HG02970 (cell line): ENCODE measurements around the gene ANO1.

Experiments
- ATAC-seq: cut with Tn5 transposase; IDR thresholded peaks from one replicate; pipeline ENCODE4 v1.9.1; 2021; ENCODE audit warnings: mild to moderate bottlenecking, moderate library complexity, moderate number of reproducible peaks; ENCODE audit not compliant: unreplicated experiment, low FRiP score

The ANO1 gene

DNA sequence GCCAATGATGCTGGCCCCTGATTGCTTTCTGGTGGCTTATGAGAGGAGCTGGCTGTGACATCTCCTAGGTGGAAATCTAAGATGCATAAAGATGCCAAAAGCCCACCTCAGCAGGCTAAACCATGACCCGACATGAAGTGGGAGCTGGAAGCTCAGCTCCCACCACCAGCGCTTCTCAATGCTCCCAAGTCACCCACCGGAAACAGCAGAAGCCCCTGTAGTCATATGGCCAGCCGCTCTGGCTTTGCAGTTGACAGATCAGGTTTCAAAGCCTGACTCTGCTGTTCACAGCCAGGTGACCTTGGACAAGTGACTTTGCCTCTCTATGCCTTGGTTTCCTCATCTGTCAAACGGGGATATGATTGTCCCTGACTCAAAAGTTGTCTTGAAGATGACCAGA is 29.1 kb upstream of the ANO1 start:
- ATAC-seq: no peak

DNA sequence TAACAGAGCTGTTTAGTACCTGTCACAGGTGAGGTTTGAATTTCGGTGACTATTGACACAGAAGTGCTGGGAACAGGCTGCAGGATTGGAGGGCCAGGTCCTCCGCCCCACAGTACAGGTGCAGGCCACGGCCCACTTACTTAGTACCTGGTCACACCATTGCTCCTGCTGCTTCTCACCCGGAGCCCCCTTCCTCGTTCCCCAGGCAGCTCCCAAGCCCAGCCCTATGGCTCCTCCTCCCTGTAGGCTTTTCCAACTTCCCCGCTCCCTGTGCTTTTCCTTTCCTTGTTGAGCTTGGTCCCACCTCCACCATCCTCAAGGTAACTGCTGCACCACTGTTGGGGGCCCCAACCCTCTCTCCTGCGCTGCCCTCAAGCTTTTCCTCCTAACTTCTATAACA is 27.9 kb upstream of the ANO1 start:
- ATAC-seq: no peak

DNA sequence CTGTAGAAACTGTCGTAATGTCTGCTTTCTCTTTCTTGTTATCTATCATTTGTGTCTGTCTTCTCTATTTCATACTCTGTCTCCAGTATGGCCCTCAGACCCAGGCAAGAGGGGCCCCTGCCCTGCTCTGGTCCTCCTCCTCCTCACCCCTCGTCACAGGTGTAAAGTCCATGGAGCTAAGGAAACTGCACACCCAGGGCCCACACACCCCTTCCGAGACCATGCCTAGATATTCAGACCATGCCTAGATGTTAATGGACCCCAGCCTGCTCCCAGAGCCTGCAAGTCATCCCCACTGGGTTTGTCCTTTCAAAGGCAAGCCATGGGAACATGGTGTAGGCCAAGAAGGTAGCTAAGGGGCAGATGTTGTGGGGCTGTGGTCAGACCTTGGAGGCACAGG is 24.1 kb upstream of the ANO1 start:
- no peak for ATAC-seq

DNA sequence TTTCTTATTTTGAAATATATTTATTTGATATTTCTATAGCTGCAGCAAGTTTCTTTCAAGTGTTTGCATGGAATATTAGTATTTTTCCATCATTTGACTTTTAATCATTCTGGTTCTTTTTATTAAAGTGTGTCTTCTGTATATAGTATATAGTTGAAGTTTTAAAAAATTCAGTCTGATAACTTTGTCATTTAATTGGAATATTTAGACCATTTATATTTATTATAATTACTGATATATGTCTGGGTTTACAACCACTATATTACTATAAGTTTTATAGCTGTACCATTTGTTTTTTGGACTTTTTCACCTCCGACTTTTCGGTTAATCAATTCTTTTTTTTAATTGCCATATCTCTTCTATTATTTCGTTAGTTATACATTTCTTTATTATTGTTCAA is 22.7 kb upstream of the ANO1 start:
- ATAC-seq: no peak

DNA sequence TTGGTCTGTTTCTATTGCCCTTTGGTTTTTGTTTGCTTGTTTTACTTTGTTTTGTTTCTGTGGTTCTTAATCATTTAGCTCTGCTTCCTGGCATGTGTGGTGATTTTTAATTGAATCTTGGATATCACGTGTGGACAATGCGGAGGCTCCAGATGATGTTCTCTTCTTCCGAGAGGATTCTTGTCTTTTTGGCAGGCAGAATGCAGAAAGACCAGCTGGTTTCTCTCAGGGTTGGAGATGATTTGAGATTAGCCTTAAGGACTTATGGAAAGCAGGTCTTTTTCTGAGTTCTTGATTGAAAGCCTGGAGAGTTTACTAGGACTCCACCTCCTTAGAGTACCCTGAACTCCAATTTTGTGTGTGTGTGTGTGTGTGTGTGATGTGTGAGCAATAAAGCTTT is 21.0 kb upstream of the ANO1 start:
- no peak for ATAC-seq

DNA sequence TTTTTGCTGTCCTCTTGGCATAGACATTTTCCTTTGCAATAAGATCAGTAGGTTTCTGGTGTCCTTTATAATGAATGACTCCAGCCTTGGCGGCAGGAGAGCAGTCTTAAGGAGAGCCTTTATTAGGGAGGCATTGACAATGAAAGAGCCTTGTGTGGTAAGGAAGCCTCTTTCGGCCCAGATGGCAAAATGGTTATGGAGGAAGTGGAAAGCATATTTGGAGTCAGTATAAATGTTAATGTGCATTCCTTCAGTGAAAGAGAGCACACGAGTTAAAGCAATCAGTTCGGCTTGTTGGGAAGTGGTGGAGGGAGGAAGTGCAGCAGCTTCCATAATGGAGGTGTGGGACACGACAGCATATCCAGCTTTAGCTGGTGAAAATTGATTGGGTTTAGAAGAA is 18.1 kb upstream of the ANO1 start:
- ATAC-seq: no peak

DNA sequence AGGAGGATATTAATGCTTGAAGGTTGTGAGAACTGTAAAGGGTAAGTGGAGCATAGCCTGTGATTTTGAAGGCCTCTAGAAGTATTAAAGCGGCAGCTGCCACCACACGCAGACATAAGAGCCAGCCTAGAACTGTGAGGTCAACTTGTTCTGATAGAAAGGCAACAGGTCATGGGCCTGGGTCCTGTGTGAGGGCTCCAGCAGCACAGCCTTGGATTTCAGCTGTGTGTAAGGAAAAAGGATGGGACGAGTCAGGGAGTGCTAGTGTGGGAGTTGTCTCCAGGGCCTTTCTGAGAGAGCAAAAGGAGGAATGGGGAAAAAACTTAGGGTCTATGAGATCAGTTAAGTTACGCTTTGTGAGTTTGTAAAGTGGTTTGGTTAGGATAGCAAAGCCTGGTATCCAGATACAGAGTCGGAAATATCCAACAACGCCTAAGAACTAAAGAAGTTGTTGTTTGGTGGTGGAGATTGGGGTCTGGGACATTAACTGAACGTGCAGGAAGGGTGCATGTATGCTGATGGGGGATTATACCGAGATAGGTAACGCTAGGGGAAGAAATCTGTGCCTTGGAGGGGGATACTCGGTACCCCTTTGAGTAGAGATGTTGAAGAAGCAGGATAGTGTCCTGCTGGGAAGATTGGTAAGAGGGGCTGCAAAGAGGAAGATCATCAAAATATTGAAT is 17.4 kb upstream of the ANO1 start:
- ATAC-seq: no peak

DNA sequence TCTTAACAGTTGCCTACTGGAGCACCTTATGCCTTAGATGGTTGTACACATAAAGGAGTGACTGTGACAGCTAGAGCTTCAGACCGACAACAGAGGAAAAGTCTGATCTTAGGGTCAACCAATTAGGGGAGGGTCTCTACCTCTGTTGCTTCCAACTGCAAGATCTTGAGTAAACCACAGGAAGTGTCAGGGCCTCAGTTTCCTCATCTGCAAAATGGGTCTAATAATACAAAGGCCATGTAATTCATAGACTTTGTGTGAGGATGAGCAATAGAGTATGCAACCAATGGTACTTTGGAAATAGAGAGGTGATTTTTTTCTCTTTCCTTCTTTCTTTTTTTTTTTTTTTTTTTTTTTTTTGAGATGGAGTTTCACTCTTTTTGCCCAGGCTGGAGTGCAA is 16.4 kb upstream of the ANO1 start:
- no peak for ATAC-seq

DNA sequence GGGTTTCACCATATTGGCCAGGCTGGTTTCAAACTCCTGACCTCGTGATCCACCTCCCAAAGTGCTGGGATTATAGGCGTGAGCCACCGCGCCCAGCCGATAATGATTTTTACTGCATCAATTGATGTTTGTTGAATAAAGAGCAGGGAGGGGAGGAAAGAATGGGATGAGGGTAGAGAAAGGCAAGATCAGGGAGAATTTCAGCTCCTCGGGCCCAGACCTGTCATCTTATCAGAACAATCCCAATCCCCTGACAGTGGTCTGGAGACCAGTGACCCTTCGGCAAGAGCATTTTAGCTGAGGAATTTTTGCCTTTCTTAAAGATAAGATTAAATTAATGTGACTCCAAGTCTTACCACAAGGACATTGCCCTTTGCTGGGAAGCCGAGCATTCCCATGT is 15.0 kb upstream of the ANO1 start:
- ATAC-seq: no peak

DNA sequence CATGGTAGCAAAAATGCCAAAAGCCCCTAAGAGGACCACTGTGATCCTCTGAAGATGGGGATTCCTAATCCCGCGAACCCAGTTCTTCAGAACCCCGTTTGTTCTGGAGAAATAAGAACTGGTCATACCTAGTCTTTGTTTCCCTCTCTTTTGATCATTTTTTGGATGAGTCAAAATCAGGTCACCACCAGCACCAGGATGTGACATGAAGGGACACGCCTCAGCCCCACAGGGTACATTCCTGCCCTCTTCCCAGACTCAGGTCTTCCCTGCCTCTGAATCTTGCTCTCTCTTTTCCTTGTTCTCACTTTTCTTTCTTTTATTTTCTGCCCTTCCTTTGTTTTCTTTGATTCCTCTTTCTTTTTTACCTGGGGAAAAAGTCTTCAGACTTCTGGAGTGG is 14.6 kb upstream of the ANO1 start:
- ATAC-seq: no peak

DNA sequence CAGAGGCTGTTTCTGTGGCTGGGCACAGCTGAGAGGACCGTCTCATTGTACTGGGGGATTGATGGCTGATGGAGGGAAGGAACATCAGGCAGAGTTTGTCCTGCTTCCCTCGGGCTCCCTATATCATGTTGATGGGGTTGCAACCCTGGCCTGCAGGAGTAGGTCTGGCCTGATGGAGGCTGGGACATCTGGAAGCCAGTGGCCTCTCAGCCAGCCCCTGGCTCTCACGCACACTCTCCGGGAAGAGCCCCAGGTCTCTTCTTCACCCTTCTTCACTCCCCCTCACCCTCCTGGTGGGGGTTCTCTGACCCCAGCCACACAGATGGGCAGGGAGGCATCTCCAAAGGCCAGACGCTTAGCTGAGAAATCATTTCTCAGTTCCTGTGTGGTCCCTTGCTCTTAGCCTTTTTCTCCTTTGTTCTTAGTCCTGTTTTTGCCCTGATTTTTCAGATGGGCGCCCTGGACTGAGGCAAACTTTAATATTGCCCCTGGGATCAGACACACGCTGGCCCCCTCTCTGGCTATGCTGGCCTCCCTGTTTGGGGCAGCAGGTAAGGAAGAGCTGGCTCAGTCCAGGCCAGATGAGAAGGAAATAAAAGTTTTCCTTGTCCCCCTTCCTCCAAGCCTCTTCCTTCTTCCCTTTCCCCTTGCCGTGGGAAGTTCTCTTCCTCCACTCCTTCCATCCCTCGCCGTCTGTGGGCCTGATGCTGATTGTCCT is 13.9 kb upstream of the ANO1 start:
- ATAC-seq: no peak

DNA sequence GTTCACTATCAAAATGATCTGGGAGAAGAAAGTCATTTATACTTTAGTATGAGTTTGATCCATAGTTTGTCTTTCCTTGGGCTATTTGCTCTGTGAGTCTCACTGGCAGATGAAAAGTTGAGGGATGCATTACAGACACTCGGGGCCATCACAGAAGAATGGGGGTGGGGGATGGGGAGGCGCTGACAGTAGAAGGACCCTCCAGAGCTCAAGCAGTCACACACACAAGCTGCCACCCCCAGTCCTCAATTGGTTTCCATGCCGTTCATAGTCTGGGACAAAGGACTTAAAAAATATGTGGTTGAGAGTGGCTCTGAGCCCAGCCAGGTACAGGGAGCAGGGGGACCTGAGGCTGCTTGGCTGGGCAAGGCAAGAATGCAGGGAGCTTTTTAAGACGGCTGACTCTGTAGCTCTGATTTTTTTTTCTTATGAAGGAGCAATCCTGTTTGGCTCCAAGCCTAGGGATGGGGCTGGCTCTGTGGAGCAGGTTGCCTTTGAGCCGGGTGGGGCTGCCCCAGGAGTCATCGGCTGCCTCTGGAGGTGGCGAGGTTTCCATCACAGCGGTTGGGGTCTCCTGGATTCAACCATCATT is 13.3 kb upstream of the ANO1 start:
- ATAC-seq: no peak

DNA sequence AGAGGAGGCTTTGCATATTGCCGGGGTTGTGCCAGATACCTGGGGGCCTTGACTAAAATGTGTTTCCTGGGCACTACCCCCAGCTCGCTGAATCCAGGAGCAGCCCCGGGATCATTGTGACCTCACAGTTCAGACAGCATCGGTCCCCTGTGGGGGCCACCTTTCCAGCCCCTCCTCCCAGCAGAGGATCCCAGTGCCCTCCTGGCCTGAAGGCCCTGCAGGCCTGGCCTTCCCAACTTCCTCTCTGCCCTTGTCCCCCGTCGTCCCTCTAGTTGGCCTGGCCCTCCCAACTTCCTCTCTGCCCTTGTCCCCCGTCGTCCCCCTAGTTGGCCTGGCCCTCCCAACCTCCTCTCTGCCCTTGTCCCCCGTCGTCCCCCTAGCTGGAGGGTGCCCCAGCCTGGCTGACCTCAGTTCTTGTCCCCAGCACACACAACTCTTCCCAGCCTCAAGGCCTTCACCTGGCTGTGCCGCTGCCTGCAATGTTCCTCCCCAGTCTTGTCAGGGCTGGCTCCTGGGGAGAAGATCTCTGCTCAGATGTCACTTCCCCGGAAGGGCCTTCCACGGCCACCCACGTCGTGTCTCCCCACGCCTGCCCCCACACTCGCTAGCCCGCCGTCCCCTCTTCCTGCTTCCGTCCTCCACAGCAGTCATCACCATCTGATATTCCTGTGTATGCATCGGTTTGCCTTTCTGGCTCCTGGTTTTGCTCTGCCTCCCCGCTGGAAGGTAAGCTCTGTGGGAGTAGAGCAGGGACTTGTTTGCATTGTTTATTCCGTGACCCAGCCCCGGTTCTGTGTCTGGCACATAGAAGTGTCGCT is 12.6 kb upstream of the ANO1 start:
- no peak for ATAC-seq

DNA sequence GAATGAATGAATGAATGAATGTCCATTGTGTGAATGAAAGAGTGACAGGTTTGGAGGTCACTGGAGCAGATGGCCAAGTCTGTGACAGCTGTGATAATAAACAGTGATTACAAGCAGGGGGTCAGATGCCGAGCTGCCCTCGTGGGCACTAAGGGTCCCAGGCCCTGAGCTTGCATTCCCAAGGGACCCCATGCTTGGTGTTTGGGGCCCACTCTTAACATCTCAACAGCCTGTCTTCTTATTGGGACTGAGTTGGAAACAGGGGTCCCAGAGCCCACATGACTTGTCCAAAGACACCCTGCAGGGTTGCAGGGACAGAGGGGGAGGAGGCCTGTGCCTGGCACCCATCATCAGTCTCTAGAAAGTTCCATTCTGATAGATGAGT is 12.0 kb upstream of the ANO1 start:
- no peak for ATAC-seq

DNA sequence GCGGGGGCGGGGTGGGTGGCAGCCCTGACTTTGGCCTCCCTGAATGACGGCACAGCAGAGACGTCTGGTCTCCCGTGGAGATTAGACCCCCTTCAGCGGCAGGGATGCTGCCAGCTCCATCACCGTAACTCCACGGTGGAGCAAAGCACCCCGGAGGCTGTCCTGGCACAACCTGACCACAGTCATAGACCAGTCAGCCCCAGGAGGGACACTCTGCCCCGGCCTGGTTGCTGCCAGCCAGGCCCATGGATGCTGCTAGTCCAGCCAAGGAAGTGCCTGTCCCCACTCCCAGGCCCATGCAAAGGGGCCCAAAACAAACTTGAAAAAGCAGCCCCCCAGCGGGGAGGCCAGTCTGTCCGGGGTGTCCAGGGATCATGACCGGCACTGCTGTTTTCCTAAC is 11.5 kb upstream of the ANO1 start:
- ATAC-seq: no peak

DNA sequence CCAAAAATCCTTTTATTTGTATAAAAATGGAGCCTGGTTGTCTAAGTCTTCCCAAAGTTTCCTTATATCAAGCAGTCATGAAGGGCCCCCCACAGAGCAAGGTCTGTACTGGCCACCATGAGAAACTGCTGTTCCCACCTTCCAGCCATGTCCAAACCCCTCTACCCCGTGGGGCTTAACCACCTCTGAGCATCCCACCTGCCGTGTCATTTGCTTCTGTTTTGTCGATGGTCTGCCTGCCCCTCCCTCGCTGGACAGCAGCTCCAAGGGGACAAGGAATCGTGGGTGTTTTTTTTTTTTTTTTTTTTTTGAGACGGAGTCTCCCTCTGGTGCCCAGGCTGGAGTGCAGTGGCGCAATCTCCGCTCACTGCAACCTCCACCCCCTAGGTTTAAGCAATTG is 11.1 kb upstream of the ANO1 start:
- no peak for ATAC-seq

DNA sequence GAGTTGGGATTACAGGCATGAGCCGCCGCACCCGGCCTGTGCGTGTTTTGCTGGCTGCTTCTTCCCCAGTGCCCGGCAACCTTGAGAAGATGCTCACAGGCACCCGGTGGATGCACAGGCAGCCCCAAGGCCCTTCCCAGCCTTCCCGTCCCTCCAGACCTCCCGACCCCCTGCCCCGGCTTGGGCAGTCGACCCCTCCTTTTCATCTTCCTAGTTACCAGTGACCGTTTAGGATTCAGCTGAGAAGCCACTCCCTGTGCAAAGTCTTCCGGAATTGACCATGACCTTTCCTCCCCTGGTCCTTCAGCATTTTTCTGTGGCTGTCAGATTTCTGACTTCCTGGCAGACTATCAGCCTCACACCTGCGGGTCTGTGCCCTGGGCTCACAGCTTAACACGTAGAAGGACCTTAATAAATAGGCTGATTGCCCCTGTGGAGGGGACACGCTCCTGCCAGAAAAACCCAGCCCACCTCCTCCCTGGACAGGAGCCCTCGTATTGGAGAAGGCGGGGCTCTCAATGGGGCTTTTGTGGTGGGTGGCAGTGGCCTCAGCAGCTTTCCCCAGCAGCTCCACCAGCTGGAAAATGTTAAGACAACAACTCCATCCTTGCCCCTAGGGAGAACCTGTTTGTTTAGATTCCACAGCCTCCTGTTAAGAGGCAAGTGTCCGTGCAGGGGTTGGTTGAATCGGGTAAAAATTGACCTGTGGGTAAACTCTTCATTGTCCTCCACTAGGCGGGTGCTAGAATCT is 10.4 kb upstream of the ANO1 start:
- ATAC-seq: no peak

DNA sequence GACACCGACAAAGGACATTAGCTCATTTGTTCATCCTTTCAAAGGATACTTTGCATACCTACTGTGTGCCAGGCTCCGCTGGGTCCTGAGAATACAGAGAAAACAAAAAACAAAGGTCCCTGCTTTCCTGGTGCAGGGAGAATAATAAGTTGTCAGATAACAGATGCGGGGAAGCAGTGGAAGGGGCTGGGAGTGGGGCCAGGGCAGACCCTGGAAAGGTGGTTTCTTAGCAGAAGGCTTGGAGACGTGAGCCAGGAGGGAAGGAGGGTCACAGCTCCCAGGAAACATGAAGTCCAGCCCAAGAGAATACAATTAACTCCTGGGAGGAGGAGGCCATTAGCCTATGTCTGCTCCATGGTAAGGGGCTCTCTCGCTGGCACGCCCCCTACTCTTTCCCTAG is 9.8 kb upstream of the ANO1 start:
- ATAC-seq: no peak

DNA sequence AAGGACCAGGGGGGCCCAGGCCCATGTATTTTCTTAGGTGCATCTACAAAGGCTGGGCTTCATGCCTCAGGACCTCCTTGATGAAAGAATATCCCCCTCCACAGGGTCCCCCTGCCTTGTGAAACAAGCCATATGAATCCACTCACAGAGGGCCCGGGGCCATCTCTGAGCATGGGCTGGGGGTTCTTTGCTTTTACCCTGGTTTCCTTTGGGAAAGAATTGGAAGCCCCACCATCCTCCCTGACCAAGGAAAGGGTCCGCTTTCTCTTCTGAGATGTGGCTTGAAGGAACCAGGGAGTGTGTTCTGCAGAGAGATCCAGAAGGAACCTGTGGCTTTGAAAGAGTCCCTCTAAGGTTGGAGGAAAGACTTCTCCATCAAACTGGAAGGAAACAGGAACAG is 9.2 kb upstream of the ANO1 start:
- no peak for ATAC-seq

DNA sequence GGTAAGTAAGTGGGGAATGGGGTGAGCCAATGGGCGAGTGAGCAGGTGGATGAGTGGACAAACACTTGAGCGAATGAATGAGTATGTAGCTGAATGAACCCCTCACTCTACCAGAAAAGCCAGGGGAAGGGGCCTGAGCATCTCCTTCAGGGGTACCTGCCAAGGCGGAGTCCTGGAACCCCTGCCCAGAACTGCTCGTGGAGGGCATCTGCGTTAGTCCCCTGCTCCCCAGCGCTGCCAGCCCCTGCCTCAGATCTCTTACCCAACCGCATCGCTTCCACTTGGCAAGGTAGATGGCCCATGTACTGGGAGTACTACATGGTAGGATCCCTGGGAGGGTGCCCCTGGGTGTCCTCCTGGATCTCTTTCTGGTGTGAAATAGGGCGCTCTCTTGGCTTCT is 7.4 kb upstream of the ANO1 start:
- ATAC-seq: no peak

DNA sequence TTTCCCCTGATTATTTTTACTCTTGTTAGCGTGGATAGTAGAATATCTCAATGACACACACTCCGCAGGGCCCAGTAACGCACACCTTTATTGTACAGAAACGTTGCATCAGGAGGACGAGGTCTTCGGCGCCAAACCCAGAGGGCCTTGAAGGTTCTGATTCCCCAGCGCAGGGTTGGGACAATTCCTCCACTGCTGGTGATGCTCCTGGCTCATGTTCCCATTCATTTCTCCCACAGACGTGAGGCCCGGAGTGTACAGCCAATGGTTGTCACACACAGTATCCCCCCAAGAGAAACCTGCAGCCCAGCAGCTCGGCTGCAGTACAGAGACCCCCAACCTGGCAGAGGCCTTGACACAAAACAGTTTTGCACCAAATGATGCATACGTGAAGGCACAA is 6.1 kb upstream of the ANO1 start:
- ATAC-seq: no peak
